ENCODE results near the gene PSMC2. TPM values are rescaled to one million over a fixed set of nuclear protein-coding genes. Genes with fewer than 3 reads are reported as not detected.

PSMC2 gene
- total and polyA plus RNA-seq, 2 donors: 107 to 126 TPM

GRCh38 chr7:103343758-103344452, 3.5 kb upstream of the PSMC2 start:
- H3K27ac ChIP-seq (ENCODE audit: low read depth): peak overlapping the region; percentile 77
- H3K4me1 ChIP-seq (ENCODE audit: insufficient read depth): peaks cover 2% of the 10 kb centered on the region
- under 1% methylated on average over 26 of the region's 26 CpGs for WGBS
- no peaks in the 10 kb centered on the region for H3K36me3 ChIP-seq (ENCODE audit: insufficient read depth)
- peak; percentile 15 for DNase-seq (ENCODE audit: extremely low spot score)
- H3K4me3 ChIP-seq (ENCODE audit: low read depth, low read length): peak overlapping the region; percentile 83

GRCh38 chr7:103344453-103345149, 2.8 kb upstream of the PSMC2 start, which contains the start of gene DNAJC2:
TSS of gene DNAJC2 (minus strand) at chr7:103344767. CDS start at chr7:103344622, 145 bp downstream.
- Histone ChIP-seq H3K4me1 (ENCODE audit: insufficient read depth) (peaks cover 2% of the 10 kb centered on the region), H3K4me3 (ENCODE audit: low read depth, low read length) (peak within 1 kb of the TSS; percentile 83)
- 9% methylated on average over 43 of the region's 43 CpGs for WGBS

GRCh38 chr7:103346396-103346795, 1.0 kb upstream of the PSMC2 start:
- H3K4me3 ChIP-seq (ENCODE audit: low read depth, low read length): no peak overlapping the region
- H3K36me3 ChIP-seq (ENCODE audit: insufficient read depth): no peaks in the 10 kb centered on the region
- H3K27ac ChIP-seq (ENCODE audit: low read depth): no peak overlapping the region
- H3K4me1 ChIP-seq (ENCODE audit: insufficient read depth): peaks cover 3% of the 10 kb centered on the region
- no peak for DNase-seq (ENCODE audit: extremely low spot score)
- 86% methylated on average over 5 of the region's 5 CpGs for WGBS

More at GRCh38 chr7:103344453-103345149, 2.8 kb upstream of the PSMC2 start, which contains the start of gene DNAJC2:
- Histone ChIP-seq H3K27ac (ENCODE audit: low read depth) (peak within 1 kb of the TSS; percentile 77), H3K36me3 (ENCODE audit: insufficient read depth) (no peaks in the 10 kb centered on the region)
- DNase-seq (ENCODE audit: extremely low spot score): peak; percentile 84

GRCh38 chr7:103348452-103348851, 1.0 kb downstream of the PSMC2 start:
- H3K36me3 ChIP-seq (ENCODE audit: insufficient read depth): no peaks in the 10 kb centered on the region
- 14% methylated on average over 13 of the region's 13 CpGs for WGBS
- no peak overlapping the region for H3K27ac ChIP-seq (ENCODE audit: low read depth)
- peaks cover 3% of the 10 kb centered on the region for H3K4me1 ChIP-seq (ENCODE audit: insufficient read depth)
- DNase-seq (ENCODE audit: extremely low spot score): no peak
- peak overlapping the region; percentile 75 for H3K4me3 ChIP-seq (ENCODE audit: low read depth, low read length)

GRCh38 chr7:103348959-103349358, 1.5 kb downstream of the PSMC2 start:
- H3K4me3 ChIP-seq (ENCODE audit: low read depth, low read length): no peak overlapping the region
- H3K36me3 ChIP-seq (ENCODE audit: insufficient read depth): no peaks in the 10 kb centered on the region
- 54% methylated on average over 2 of the region's 2 CpGs for WGBS
- H3K27ac ChIP-seq (ENCODE audit: low read depth): no peak overlapping the region
- peaks cover 3% of the 10 kb centered on the region for H3K4me1 ChIP-seq (ENCODE audit: insufficient read depth)
- DNase-seq (ENCODE audit: extremely low spot score): no peak

- WGBS: 63% methylated on average over 1 of the region's 1 CpG
- Histone ChIP-seq H3K36me3 (ENCODE audit: insufficient read depth) (no peaks in the 10 kb centered on the region), H3K27ac (ENCODE audit: low read depth) (no peak overlapping the region), H3K4me1 (ENCODE audit: insufficient read depth) (peaks cover 3% of the 10 kb centered on the region), H3K4me3 (ENCODE audit: low read depth, low read length) (no peak overlapping the region)
- DNase-seq (ENCODE audit: extremely low spot score): no peak
These were observed 2.4 kb downstream of the PSMC2 start for GRCh38 chr7:103349805-103350204.

GRCh38 chr7:103369432-103369831, 22.0 kb downstream of the PSMC2 start:
- DNase-seq (ENCODE audit: extremely low spot score): no peak
- WGBS: 92% methylated on average over 5 of the region's 5 CpGs
- no peaks in the 10 kb centered on the region for H3K4me1 ChIP-seq (ENCODE audit: insufficient read depth)
- peaks cover under 1% of the 10 kb centered on the region for H3K36me3 ChIP-seq (ENCODE audit: insufficient read depth)
- H3K4me3 ChIP-seq (ENCODE audit: low read depth, low read length): no peak overlapping the region
- H3K27ac ChIP-seq (ENCODE audit: low read depth): no peak overlapping the region

GRCh38 chr7:103373866-103374643, 26.6 kb downstream of the PSMC2 start:
- Histone ChIP-seq H3K4me3 (ENCODE audit: low read depth, low read length) (no peak overlapping the region), H3K36me3 (ENCODE audit: insufficient read depth) (no peaks in the 10 kb centered on the region), H3K27ac (ENCODE audit: low read depth) (no peak overlapping the region), H3K4me1 (ENCODE audit: insufficient read depth) (no peaks in the 10 kb centered on the region)
- 58% methylated on average over 6 of the region's 6 CpGs for WGBS
- no peak for DNase-seq (ENCODE audit: extremely low spot score)

GRCh38 chr7:103379270-103379975, 32.0 kb downstream of the PSMC2 start:
- H3K27ac ChIP-seq (ENCODE audit: low read depth): no peak overlapping the region
- no peaks in the 10 kb centered on the region for H3K4me1 ChIP-seq (ENCODE audit: insufficient read depth)
- 64% methylated on average over 3 of the region's 3 CpGs for WGBS
- H3K4me3 ChIP-seq (ENCODE audit: low read depth, low read length): no peak overlapping the region
- no peak for DNase-seq (ENCODE audit: extremely low spot score)
- no peaks in the 10 kb centered on the region for H3K36me3 ChIP-seq (ENCODE audit: insufficient read depth)

GRCh38 chr7:103380395-103381191, 33.1 kb downstream of the PSMC2 start:
- Histone ChIP-seq H3K36me3 (ENCODE audit: insufficient read depth) (no peaks in the 10 kb centered on the region), H3K4me3 (ENCODE audit: low read depth, low read length) (no peak overlapping the region), H3K27ac (ENCODE audit: low read depth) (no peak overlapping the region), H3K4me1 (ENCODE audit: insufficient read depth) (no peaks in the 10 kb centered on the region)
- no peak for DNase-seq (ENCODE audit: extremely low spot score)
- WGBS: 74% methylated on average over 5 of the region's 5 CpGs

GRCh38 chr7:103381280-103382031, 34.0 kb downstream of the PSMC2 start:
- Histone ChIP-seq H3K36me3 (ENCODE audit: insufficient read depth) (no peaks in the 10 kb centered on the region), H3K4me3 (ENCODE audit: low read depth, low read length) (no peak overlapping the region), H3K27ac (ENCODE audit: low read depth) (no peak overlapping the region), H3K4me1 (ENCODE audit: insufficient read depth) (no peaks in the 10 kb centered on the region)
- no peak for DNase-seq (ENCODE audit: extremely low spot score)
- WGBS: 90% methylated on average over 4 of the region's 4 CpGs

GRCh38 chr7:103382032-103382402, 34.6 kb downstream of the PSMC2 start:
- no peak overlapping the region for H3K4me3 ChIP-seq (ENCODE audit: low read depth, low read length)
- H3K36me3 ChIP-seq (ENCODE audit: insufficient read depth): no peaks in the 10 kb centered on the region
- no peaks in the 10 kb centered on the region for H3K4me1 ChIP-seq (ENCODE audit: insufficient read depth)
- DNase-seq (ENCODE audit: extremely low spot score): no peak
- H3K27ac ChIP-seq (ENCODE audit: low read depth): no peak overlapping the region
- WGBS: 91% methylated on average over 5 of the region's 5 CpGs
